OCI-LY7 (cell line): Measurements from ENCODE around the gene GALNT10. TPM values are rescaled to one million over a fixed set of nuclear protein-coding genes. Genes with fewer than 3 reads are reported as not detected.

Source experiments
- BruUV-seq: library from RNA; stranded (reverse); fragments of 400-500 nt; replicated peaks from 2 replicates; lab custom pipeline; 2021; lab: Mats Ljungman, UMichigan
- CTCF ChIA-PET: fragments of 300-600 bp; sonication (Branson Sonifier 250); formaldehyde crosslinking; loops from one replicate; lab custom pipeline; 2022; ENCODE audit warnings: antibody characterized with exemption; ENCODE audit not compliant: unreplicated experiment; lab: Charles Lee
- POLR2A ChIA-PET: fragments of 300-600 bp; sonication (Branson Sonifier 250); formaldehyde crosslinking; loops from one replicate; lab custom pipeline; 2022; ENCODE audit warnings: antibody characterized with exemption; lab: Charles Lee
- DNase-seq: peaks from one replicate; pipeline ENCODE4 v3.0.0-alpha.2; 2015; ENCODE audit warnings: low spot score
- H2AFZ ChIP-seq: fragments of 200-600 bp; sonication (generic), shearing (Covaris generic); 2 replicates; pipeline ENCODE4 v1.6.1; 2014; ENCODE audit warnings: mild to moderate bottlenecking, antibody characterized with exemption, low read length, moderate library complexity
- H3K27ac ChIP-seq: fragments of 200-600 bp; sonication (generic); 2 replicates; pipeline ENCODE4 v1.5.1; 2014; ENCODE audit warnings: mixed run types, low read depth, mild to moderate bottlenecking, moderate library complexity, low read length, inconsistent platforms; ENCODE audit not compliant: poor library complexity, severe bottlenecking
- H3K36me3 ChIP-seq: fragments of 200-600 bp; sonication (generic); 2 replicates; pipeline ENCODE4 v1.6.1; 2014; ENCODE audit warnings: mild to moderate bottlenecking, antibody characterized with exemption, low read length, moderate library complexity, mixed read lengths; ENCODE audit not compliant: insufficient read depth
- H3K4me1 ChIP-seq: fragments of 200-600 bp; sonication (generic); 2 replicates; pipeline ENCODE4 v1.5.1; 2014; ENCODE audit warnings: mild to moderate bottlenecking, low read length; ENCODE audit not compliant: insufficient read depth, poor library complexity, severe bottlenecking
- H3K4me2 ChIP-seq: fragments of 200-600 bp; sonication (generic); 2 replicates; pipeline ENCODE4 v1.6.1; 2014; ENCODE audit warnings: mild to moderate bottlenecking, low read length
- H3K4me3 ChIP-seq: fragments of 200-600 bp; sonication (generic); 2 replicates; pipeline ENCODE4 v1.5.1; 2014; ENCODE audit warnings: mild to moderate bottlenecking, low read depth, low read length; ENCODE audit not compliant: poor library complexity, severe bottlenecking
- H3K79me2 ChIP-seq: fragments of 200-600 bp; sonication (generic); 2 replicates; pipeline ENCODE4 v1.6.1; 2016; ENCODE audit warnings: low read depth, mild to moderate bottlenecking, low read length, moderate library complexity, mixed read lengths; ENCODE audit not compliant: insufficient read depth
- H3K9me2 ChIP-seq: fragments of 200-600 bp; sonication (generic); 2 replicates; pipeline ENCODE4 v1.6.1; 2016; ENCODE audit warnings: mild to moderate bottlenecking, low read length, mixed read lengths; ENCODE audit not compliant: insufficient read depth
- H3K9me3 ChIP-seq: fragments of 200-600 bp; sonication (generic); 2 replicates; pipeline ENCODE4 v1.6.1; 2014; ENCODE audit warnings: mild to moderate bottlenecking, mixed run types, low read length, mixed read lengths
- H4K20me1 ChIP-seq: fragments of 200-600 bp; sonication (generic); 2 replicates; pipeline ENCODE4 v1.6.1; 2014; ENCODE audit warnings: mild to moderate bottlenecking, antibody characterized with exemption, low read length, moderate library complexity, mixed read lengths; ENCODE audit not compliant: insufficient read depth
- CTCF ChIP-seq: fragments of 200-600 bp; sonication (generic); conservative IDR thresholded peaks from 2 replicates; pipeline ENCODE4 v1.5.1; 2014; ENCODE audit warnings: mild to moderate bottlenecking, antibody characterized with exemption, low read length, moderate library complexity, mixed read lengths
- EZH2phosphoT487 ChIP-seq: fragments of 200-600 bp; sonication (generic); IDR thresholded peaks from 2 replicates; pipeline ENCODE4 v1.6.1; 2018; ENCODE audit warnings: low read depth, borderline replicate concordance, mild to moderate bottlenecking, mixed run types, antibody characterized with exemption, low read length, moderate library complexity, mixed read lengths
- intact Hi-C: fragments of 100-400 bp; cut with micrococcal nuclease; formaldehyde crosslinking; loops from one replicate; pipeline ENCODE4 v1.10.0; 2022; ENCODE audit not compliant: unreplicated experiment
- total RNA-seq, 2 experiments: library from RNA; depleted of rRNA in 1 of 2; stranded (reverse); fragments of >200 nt in 1 of 2; shearing (Covaris generic) in 1 of 2; gene quantifications; 2 replicates each; pipeline ENCODE4 v1.2.3, GENCODE V29; 2014 to 2022

Gene GALNT10
- total RNA-seq, 2 experiments from 2014 or later = 7.3 to 20.6 TPM

DNA sequence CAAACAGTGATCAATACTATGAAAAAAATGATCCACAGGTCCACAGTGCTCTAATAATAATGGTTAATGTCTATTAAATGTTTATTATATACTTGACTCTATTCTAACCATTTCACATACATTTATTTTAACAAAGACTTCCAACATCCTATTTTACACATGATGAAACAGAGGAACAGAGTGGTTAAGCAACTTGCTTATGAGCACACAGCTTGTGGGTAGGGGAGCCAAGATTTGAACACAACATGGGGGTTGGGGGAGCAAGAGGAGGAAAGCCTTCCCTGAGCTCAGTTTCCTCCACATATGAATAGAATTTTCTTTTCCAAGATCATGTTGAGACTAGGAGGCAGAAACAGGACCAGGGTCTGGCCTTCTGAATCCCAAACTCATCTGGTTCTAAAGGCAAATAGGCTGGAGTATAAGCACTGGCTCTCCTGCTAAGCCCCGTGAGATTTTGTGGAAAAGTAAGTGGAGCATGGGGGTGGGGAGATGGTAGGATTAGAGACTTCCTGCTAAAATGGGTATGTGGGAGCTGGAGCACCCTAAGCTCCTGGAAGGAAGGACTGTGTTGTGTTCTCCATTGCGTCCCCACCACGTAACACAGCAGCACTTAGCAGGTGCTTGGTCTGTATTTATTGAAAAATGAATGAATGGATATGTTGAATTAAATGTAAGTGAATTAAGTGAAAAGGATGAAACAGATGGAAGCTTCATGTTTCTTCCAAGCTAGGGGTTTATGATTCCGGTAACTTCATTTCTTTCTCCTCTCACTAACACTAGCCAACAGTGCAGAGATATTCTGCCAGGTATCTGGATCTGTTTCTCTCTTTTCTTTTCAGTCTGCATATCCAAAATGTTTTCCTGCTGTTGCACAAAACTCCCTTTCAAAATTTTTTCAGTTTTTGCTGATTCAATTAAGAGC, 26.9 kb upstream of the GALNT10 start:
- BruUV-seq = no TSS peak
- Histone ChIP-seq H3K4me3 (no peak overlapping the region), H3K9me2 (no peaks in the 10 kb centered on the region), H3K36me3 (no peaks in the 10 kb centered on the region), H2AFZ (no peak overlapping the region), H3K4me1 (no peaks in the 10 kb centered on the region), H3K79me2 (no peaks in the 10 kb centered on the region), H3K9me3 (no peaks in the 10 kb centered on the region), H3K4me2 (no peak overlapping the region), H4K20me1 (no peaks in the 10 kb centered on the region; the same call in 1 of the 2 replicates), H3K27ac (no peak overlapping the region)
- DNase-seq = no peak
- CTCF ChIA-PET = no interaction called here
- TF ChIP-seq CTCF = no peak
- no peak for TF ChIP-seq EZH2phosphoT487
- POLR2A ChIA-PET = interaction anchor here (2.2 kb wide), 1 partner anchor 11 kb away, joined by 5 read pairs; no protein-coding TSS in a partner anchor
- intact Hi-C loops = no loop called here

DNA sequence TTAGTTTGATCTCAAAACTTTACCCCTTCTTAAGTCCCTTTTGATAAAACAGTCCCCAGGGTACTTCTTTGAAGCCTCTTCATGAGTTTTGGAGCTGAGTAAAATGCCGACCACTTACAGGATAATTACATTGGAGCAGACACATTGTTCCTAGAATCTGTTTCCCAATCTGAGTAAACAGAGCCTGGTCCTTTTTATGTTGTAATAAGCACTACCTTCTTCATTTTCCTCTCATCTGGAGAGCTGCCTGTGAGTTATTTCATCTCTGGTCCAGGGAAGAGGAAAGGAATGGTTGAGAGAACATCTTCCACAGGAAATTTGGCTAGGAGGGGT, 26.3 kb upstream of the GALNT10 start:
- Histone ChIP-seq H2AFZ (no peak overlapping the region), H3K36me3 (no peaks in the 10 kb centered on the region), H3K4me3 (no peak overlapping the region), H3K9me3 (no peaks in the 10 kb centered on the region), H3K4me2 (no peak overlapping the region), H3K4me1 (no peaks in the 10 kb centered on the region), H3K79me2 (no peaks in the 10 kb centered on the region), H4K20me1 (no peaks in the 10 kb centered on the region; the same call in 1 of the 2 replicates), H3K27ac (no peak overlapping the region), H3K9me2 (no peaks in the 10 kb centered on the region)
- DNase-seq = no peak
- POLR2A ChIA-PET = interaction anchor here (2.2 kb wide), 1 partner anchor 11 kb away, joined by 5 read pairs; no protein-coding TSS in a partner anchor
- CTCF ChIA-PET = no interaction called here
- BruUV-seq = no TSS peak
- no peak for TF ChIP-seq EZH2phosphoT487
- TF ChIP-seq CTCF = no peak
- intact Hi-C loops = no loop called here

DNA sequence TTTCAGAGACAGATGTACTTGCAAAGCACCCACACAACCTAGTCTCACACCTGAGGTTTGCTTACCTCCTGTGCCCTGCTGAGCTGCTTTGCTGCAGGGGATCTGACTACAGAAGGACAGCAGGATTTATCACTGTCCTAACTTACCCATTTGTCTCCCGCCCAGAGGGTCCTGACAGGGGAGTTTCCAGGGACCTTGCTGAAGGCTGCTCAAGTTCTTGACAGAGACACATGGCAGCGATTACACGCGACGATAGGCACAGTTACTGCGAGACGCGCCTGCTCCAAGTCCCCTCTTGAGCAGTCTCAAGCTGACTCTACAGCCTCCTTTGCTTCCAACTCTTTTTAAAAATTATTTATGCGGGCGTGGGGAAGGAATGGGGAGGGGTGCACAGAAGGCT, 24.6 kb upstream of the GALNT10 start:
- intact Hi-C loops = no loop called here
- H3K27ac ChIP-seq = no peak overlapping the region
- no TSS peak for BruUV-seq
- ChIA-PET POLR2A (no interaction called here), CTCF (no interaction called here)
- no peaks in the 10 kb centered on the region for H3K9me3 ChIP-seq
- no peaks in the 10 kb centered on the region for H3K9me2 ChIP-seq
- H4K20me1 ChIP-seq = no peaks in the 10 kb centered on the region; the same call in 1 of the 2 replicates
- H3K79me2 ChIP-seq = no peaks in the 10 kb centered on the region
- no peak for TF ChIP-seq CTCF
- TF ChIP-seq EZH2phosphoT487 = no peak
- no peak overlapping the region for H3K4me3 ChIP-seq
- H3K4me1 ChIP-seq = no peaks in the 10 kb centered on the region
- DNase-seq = no peak
- H2AFZ ChIP-seq = no peak overlapping the region
- H3K4me2 ChIP-seq = no peak overlapping the region
- no peaks in the 10 kb centered on the region for H3K36me3 ChIP-seq
